H9 (cell line): Measurements from ENCODE around the gene SMIM20. TPM values are rescaled to one million over a fixed set of nuclear protein-coding genes. Genes with fewer than 3 reads are reported as not detected.

Experiments used
- DNase-seq: peaks from one replicate; pipeline ENCODE4 v3.0.0-alpha.2; 2017
- H2AFZ ChIP-seq: one replicate; pipeline ENCODE4 v1.6.1; 2013; ENCODE audit warnings: mild to moderate bottlenecking, low read length, control low read depth, moderate library complexity
- H2AK5ac ChIP-seq: 2 replicates; pipeline ENCODE4 v1.6.1; 2013; ENCODE audit warnings: low read length, control low read depth, mixed read lengths; ENCODE audit not compliant: insufficient read length
- H2BK120ac ChIP-seq: one replicate; pipeline ENCODE4 v1.6.1; 2013; ENCODE audit warnings: low read depth, mild to moderate bottlenecking, low read length, control low read depth, inconsistent platforms; ENCODE audit not compliant: poor library complexity, severe bottlenecking
- H2BK12ac ChIP-seq: 2 replicates; pipeline ENCODE4 v1.6.1; 2013; ENCODE audit warnings: low read length, control low read depth, mixed read lengths, low read depth; ENCODE audit not compliant: insufficient read length
- H2BK15ac ChIP-seq: 2 replicates; pipeline ENCODE4 v1.6.1; 2013; ENCODE audit warnings: low read depth, low read length, control low read depth
- H2BK20ac ChIP-seq: one replicate; pipeline ENCODE4 v1.6.1; 2013; ENCODE audit warnings: low read depth, mild to moderate bottlenecking, low read length, control low read depth, inconsistent platforms; ENCODE audit not compliant: poor library complexity, severe bottlenecking
- H2BK5ac ChIP-seq: 2 replicates; pipeline ENCODE4 v1.6.1; 2013; ENCODE audit warnings: low read length, control low read depth, mixed read lengths; ENCODE audit not compliant: insufficient read length
- H3K14ac ChIP-seq: 2 replicates; pipeline ENCODE4 v1.6.1; 2013; ENCODE audit warnings: low read length, control low read depth; ENCODE audit not compliant: insufficient read depth
- H3K18ac ChIP-seq: 2 replicates; pipeline ENCODE4 v1.6.1; 2013; ENCODE audit warnings: low read depth, mild to moderate bottlenecking, mixed read lengths, low read length, control low read depth; ENCODE audit not compliant: insufficient read length
- H3K23ac ChIP-seq: 2 replicates; pipeline ENCODE4 v1.6.1; 2013; ENCODE audit warnings: low read length, control low read depth, mixed read lengths, low read depth; ENCODE audit not compliant: insufficient read length
- H3K23me2 ChIP-seq: 2 replicates; pipeline ENCODE4 v1.6.1; 2013; ENCODE audit warnings: low read depth, mild to moderate bottlenecking, mixed read lengths, low read length, control low read depth; ENCODE audit not compliant: insufficient read length, poor library complexity, severe bottlenecking
- H3K27ac ChIP-seq: 2 replicates; pipeline ENCODE4 v1.5.1; 2013; ENCODE audit warnings: low read length, control low read depth, mixed read lengths, low read depth; ENCODE audit not compliant: insufficient read length
- H3K27me3 ChIP-seq: 2 replicates; pipeline ENCODE4 v1.6.1; 2013; ENCODE audit warnings: low read length, control low read depth, inconsistent platforms; ENCODE audit not compliant: insufficient read depth
- H3K4ac ChIP-seq: 2 replicates; pipeline ENCODE4 v1.6.1; 2013; ENCODE audit warnings: low read depth, mild to moderate bottlenecking, control low read depth, inconsistent platforms, low read length, moderate library complexity
- H3K4me1 ChIP-seq: 2 replicates; pipeline ENCODE4 v1.6.1; 2013; ENCODE audit warnings: low read length, control low read depth, inconsistent platforms; ENCODE audit not compliant: insufficient read depth
- H3K4me2 ChIP-seq: 2 replicates; pipeline ENCODE4 v1.6.1; 2013; ENCODE audit warnings: low read length, control low read depth, mixed read lengths; ENCODE audit not compliant: insufficient read length, insufficient read depth
- H3K56ac ChIP-seq: 2 replicates; pipeline ENCODE4 v1.6.1; 2013; ENCODE audit warnings: low read depth, mild to moderate bottlenecking, mixed read lengths, low read length, control low read depth; ENCODE audit not compliant: insufficient read length
- H3K79me1 ChIP-seq: 2 replicates; pipeline ENCODE4 v1.6.1; 2013; ENCODE audit warnings: low read depth, mild to moderate bottlenecking, moderate library complexity, low read length, control low read depth, inconsistent platforms; ENCODE audit not compliant: insufficient read depth, poor library complexity, severe bottlenecking
- H3K79me2 ChIP-seq: 2 replicates; pipeline ENCODE4 v1.6.1; 2013; ENCODE audit warnings: low read length, control low read depth, inconsistent platforms; ENCODE audit not compliant: insufficient read depth
- H3K9ac ChIP-seq: 2 replicates; pipeline ENCODE4 v1.6.1; 2013; ENCODE audit warnings: low read length, control low read depth, mixed read lengths; ENCODE audit not compliant: insufficient read length; ENCODE audit errors: extremely low read depth
- H3K9me3 ChIP-seq: one replicate; pipeline ENCODE4 v1.6.1; 2013; ENCODE audit warnings: low read depth, low read length, inconsistent platforms; ENCODE audit not compliant: control insufficient read depth
- H3T11ph ChIP-seq: one replicate; pipeline ENCODE4 v1.6.1; 2013; ENCODE audit warnings: mild to moderate bottlenecking, low read length, control low read depth, inconsistent platforms
- H4K20me1 ChIP-seq: one replicate; pipeline ENCODE4 v1.6.1; 2013; ENCODE audit not compliant: control insufficient read depth, insufficient read length, insufficient read depth
- H4K5ac ChIP-seq: 2 replicates; pipeline ENCODE4 v1.6.1; 2013; ENCODE audit warnings: low read depth, mild to moderate bottlenecking, mixed read lengths, low read length, control low read depth; ENCODE audit not compliant: insufficient read length
- H4K8ac ChIP-seq: replicated peaks from 2 replicates; pipeline ENCODE4 v1.6.1; 2013; ENCODE audit warnings: low read length, control low read depth, mixed read lengths, low read depth; ENCODE audit not compliant: insufficient read length
- H4K91ac ChIP-seq: 2 replicates; pipeline ENCODE4 v1.6.1; 2013; ENCODE audit warnings: low read depth, mild to moderate bottlenecking, moderate library complexity, mixed read lengths, low read length, control low read depth; ENCODE audit not compliant: insufficient read length
- H3K27ac Mint-ChIP-seq, 3 experiments: 2 replicates in 2 of 3; 3 replicates in 1 of 3; pipeline ENCODE4 v1.8.0; 2020 to 2021; ENCODE audit warnings: mixed read lengths in 3 of 3, mild to moderate bottlenecking in 1 of 3, moderate library complexity in 1 of 3
- H3K27me3 Mint-ChIP-seq: 2 replicates; pipeline ENCODE4 v1.8.0; 2021; ENCODE audit warnings: low read depth, mild to moderate bottlenecking, moderate library complexity, mixed read lengths
- H3K36me3 Mint-ChIP-seq, 3 experiments: 2 replicates in 2 of 3; 3 replicates in 1 of 3; pipeline ENCODE4 v1.8.0; 2020 to 2021; ENCODE audit warnings: low read depth in 3 of 3, mixed read lengths in 3 of 3; ENCODE audit not compliant: insufficient read depth in 1 of 3
- H3K4me1 Mint-ChIP-seq, 2 experiments: 2 replicates each; pipeline ENCODE4 v1.8.0; 2020; ENCODE audit warnings: mixed read lengths in 2 of 2
- H3K4me3 Mint-ChIP-seq, 2 experiments: 2 replicates in 1 of 2; 3 replicates in 1 of 2; pipeline ENCODE4 v1.8.0; 2020 to 2021; ENCODE audit warnings: mild to moderate bottlenecking in 2 of 2, mixed read lengths in 2 of 2, moderate library complexity in 1 of 2
- H3K9me3 Mint-ChIP-seq, 2 experiments: 2 replicates in 1 of 2; 3 replicates in 1 of 2; pipeline ENCODE4 v1.8.0; 2020; ENCODE audit warnings: mild to moderate bottlenecking in 2 of 2, mixed read lengths in 2 of 2, moderate library complexity in 1 of 2
- WGBS: extraction: QIAGEN DNeasy Blood & Tissue Kit; methylation state at CpG from one replicate; pipeline ENCODE4 v1.1.7; 2013; ENCODE audit warnings: missing lambda C conversion rate, low lambda C conversion rate, mixed read lengths; ENCODE audit not compliant: insufficient read length; ENCODE audit errors: extremely low coverage; 5-methylcytosine and 5-hydroxymethylcytosine counted together
- total RNA-seq: library from RNA; stranded (reverse); gene quantifications from 2 replicates; pipeline ENCODE4 v1.2.1, GENCODE V29; 2021
- TF ChIP-seq, protein P1 (sequence below): fragments of 200-600 bp; sonication (generic); conservative IDR thresholded peaks from 3 replicates; pipeline ENCODE4 v1.8.0; 2021; ENCODE audit warnings: antibody characterized with exemption, mild to moderate bottlenecking

Gene SMIM20
- total RNA-seq, 1 experiment from 2014 or later = 40.2 TPM

DNA sequence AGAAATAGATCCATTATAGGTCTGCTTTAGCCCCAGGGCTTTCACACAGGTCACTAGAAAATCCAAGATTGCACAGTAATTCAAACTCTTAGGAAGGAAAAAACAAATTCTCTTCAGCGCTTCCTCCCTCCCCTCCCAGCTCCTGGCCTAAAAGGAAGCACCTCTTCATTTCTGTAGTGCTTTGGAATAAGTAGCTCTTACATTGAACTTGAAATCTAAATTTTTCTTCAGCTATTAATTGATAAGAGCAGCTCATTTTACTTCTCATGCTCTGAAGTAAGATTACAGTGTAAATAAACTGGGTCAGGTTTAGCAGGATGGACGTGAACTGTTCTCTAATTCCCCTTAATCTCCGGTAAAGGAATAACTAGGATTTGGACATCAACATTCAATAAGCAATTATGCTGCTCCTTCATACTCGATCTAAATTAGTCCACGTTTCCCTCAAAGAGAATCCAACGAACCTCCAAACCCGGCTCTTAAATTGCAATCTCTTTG is 40.3 kb upstream of the SMIM20 start:
- Histone ChIP-seq H3T11ph (no peak overlapping the region), H3K27me3 (no peaks in the 10 kb centered on the region), H2BK15ac (no peak overlapping the region), H2AFZ (no peak overlapping the region), H2AK5ac (no peak overlapping the region), H4K91ac (no peak overlapping the region), H3K9me3 (no peaks in the 10 kb centered on the region), H2BK120ac (no peak overlapping the region), H3K14ac (no peak overlapping the region), H2BK12ac (no peak overlapping the region), H3K23me2 (no peaks in the 10 kb centered on the region), H4K20me1 (no peaks in the 10 kb centered on the region), H3K9ac (no peak overlapping the region), H3K18ac (no peak overlapping the region), H4K5ac (no peak overlapping the region), H3K27ac (no peak overlapping the region), H3K56ac (no peak overlapping the region), H3K4me1 (no peaks in the 10 kb centered on the region), H2BK5ac (no peak overlapping the region), H3K4ac (no peak overlapping the region), H3K4me2 (no peak overlapping the region), H3K23ac (no peak overlapping the region), H3K79me2 (no peaks in the 10 kb centered on the region), H3K79me1 (no peaks in the 10 kb centered on the region), H4K8ac (no peak overlapping the region), H2BK20ac (no peak overlapping the region)
- no CpG with 5 or more reads among the region's 7 CpGs for WGBS
- Mint-ChIP-seq H3K36me3 (no peaks in the 10 kb centered on the region), H3K9me3 (no peaks in the 10 kb centered on the region), H3K27ac (no peak overlapping the region), H3K4me1 (peaks cover 0 to 6% of the 10 kb centered on the region in 2 experiments; a peak in 3 of 4 replicates), H3K27me3 (no peaks in the 10 kb centered on the region; the same call in 1 of the 2 replicates), H3K4me3 (no peak overlapping the region)
- no peak for DNase-seq
- TF ChIP-seq, protein P1, sequence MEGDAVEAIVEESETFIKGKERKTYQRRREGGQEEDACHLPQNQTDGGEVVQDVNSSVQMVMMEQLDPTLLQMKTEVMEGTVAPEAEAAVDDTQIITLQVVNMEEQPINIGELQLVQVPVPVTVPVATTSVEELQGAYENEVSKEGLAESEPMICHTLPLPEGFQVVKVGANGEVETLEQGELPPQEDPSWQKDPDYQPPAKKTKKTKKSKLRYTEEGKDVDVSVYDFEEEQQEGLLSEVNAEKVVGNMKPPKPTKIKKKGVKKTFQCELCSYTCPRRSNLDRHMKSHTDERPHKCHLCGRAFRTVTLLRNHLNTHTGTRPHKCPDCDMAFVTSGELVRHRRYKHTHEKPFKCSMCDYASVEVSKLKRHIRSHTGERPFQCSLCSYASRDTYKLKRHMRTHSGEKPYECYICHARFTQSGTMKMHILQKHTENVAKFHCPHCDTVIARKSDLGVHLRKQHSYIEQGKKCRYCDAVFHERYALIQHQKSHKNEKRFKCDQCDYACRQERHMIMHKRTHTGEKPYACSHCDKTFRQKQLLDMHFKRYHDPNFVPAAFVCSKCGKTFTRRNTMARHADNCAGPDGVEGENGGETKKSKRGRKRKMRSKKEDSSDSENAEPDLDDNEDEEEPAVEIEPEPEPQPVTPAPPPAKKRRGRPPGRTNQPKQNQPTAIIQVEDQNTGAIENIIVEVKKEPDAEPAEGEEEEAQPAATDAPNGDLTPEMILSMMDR = no peak
